GM21447 (cell line): ENCODE data around the gene RS1.

Source experiments
- ATAC-seq: cut with Tn5 transposase; IDR thresholded peaks from one replicate; pipeline ENCODE4 v1.9.1; 2021; ENCODE audit not compliant: unreplicated experiment

The RS1 gene

DNA sequence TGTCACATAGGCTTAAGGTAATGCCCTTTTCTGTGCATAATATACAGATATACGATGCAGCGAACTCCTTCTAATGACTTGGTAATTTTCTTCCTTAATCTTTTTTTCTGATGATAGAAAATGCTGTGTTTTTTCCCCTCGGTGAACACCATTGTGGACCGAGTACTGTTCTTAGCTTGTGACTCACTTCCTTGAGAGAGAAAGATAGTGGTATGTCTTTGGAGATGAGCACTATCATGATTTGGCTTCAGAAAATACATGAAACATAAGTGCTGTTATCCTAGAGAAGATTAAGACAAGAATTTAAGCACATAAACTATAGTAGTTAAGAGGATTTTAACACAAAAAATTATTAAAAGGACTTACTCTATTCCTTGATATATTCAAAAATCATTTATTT is 63.9 kb downstream of the RS1 start:
- no peak for ATAC-seq

DNA sequence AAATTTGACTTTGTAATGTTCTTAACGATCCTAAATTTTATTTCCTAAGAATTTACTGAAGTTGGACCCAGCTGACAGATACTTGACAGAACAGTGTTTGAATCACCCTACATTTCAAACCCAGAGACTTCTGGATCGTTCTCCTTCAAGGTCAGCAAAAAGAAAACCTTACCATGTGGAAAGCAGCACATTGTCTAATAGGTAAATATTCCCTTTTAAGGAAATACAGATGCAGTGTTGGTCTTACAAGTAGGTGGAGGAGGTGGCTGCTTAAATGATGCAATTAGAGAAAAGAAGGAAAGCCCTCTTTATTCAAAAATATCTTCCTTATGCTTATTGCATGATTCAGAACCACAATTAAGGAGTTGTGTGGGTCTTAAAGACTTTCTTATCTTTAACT is 73.5 kb downstream of the RS1 start:
- ATAC-seq, result no peak

DNA sequence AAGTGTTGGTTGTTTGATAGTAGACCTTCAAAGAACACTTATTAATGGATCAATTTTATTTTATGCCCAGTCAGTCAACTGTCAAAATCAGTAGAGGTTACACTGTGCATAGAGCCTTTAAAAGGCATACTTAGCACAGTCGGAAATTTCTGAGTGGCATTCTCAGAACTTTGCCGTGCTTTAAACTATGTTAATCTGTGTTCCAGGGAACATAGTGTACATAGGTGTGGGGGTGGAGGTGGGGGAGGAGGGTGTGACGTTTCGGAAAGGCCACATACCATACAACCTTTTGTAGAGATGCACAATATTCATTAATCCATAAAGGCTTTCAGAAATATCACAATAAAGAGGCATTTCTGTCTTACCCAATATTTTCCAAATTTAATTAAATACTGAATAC is 75.8 kb downstream of the RS1 start:
- no peak for ATAC-seq

DNA sequence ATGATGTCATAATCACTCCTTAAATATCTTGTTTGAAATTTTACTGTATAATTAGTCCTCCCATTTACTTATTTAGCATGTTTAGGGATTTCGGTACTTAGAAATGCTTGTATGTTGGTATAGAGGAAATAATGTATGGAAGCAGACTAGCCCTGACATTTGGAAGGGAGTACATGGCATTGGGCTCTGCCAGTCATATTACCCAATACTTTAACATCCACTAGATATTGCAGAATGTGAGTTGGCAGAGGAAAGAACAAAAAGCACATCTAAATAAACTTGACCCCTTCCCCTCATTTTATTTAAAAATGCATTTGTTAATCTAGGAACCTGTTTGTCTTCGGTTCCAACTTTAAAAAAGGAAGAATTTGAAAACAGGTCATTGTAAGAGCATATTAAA is 77.8 kb downstream of the RS1 start:
- ATAC-seq, result no peak

DNA sequence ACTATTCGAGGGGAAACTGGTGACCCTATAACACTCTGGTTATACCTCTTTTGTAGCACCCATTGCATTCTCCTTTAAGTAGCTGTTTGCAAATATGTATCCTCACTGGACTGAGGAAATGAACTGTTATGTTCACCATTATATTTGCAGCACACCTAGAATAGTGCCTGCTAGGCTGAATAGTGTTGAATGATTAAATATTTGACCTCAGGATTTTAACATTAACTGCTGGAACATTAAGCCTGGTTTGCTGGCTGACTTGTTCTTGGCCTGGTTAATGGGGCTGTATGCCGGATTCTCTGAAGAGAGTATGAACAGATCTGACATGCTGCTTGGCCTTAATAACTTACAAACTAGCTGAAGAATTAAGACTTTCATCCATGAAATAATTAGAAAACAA is 80.1 kb downstream of the RS1 start:
- ATAC-seq, result no peak
